ENCODE results near the gene SH3TC1. TPM values are rescaled to one million over a fixed set of nuclear protein-coding genes. Genes with fewer than 3 reads are reported as not detected.

The SH3TC1 gene
- total RNA-seq, 1 donor from 2014 or later = 1.2 TPM

- TF ChIP-seq EZH2 (IDR thresholded peaks at IDR 0.05; ENCODE audit: insufficient read depth, low read length) (no peak), CTCF (IDR thresholded peaks at IDR 0.05; ENCODE audit: insufficient read depth, low read depth, low read length) (no peak)
- peak overlapping the region; percentile 22 for H3K4me3 Mint-ChIP-seq (ENCODE audit: unreplicated experiment)
- DNase-seq (ENCODE audit: low read depth) (peak; percentile 73), FAIRE-seq (no peak)
- H3K4me3 ChIP-seq (ENCODE audit: insufficient read depth, low read depth, low read length) = no peak overlapping the region
- peak overlapping the region; percentile 48 for H2AFZ ChIP-seq (ENCODE audit: low read depth, low read length)
- H3K27me3 ChIP-seq (ENCODE audit: insufficient read depth, low read length) = no peaks in the 10 kb centered on the region
- H3K27ac Mint-ChIP-seq (ENCODE audit: unreplicated experiment) = peak overlapping the region; percentile 78
- peak overlapping the region; percentile 73 for H3K27ac ChIP-seq (ENCODE audit: low read depth, low read length)
- H3K79me2 ChIP-seq (ENCODE audit: insufficient read depth, low read length) = no peaks in the 10 kb centered on the region
- peaks cover 7% of the 10 kb centered on the region for H3K27me3 Mint-ChIP-seq (ENCODE audit: low read depth, unreplicated experiment)
- peak overlapping the region; percentile 73 for H3K4me2 ChIP-seq (ENCODE audit: low read length)
- H3K9me3 ChIP-seq (ENCODE audit: insufficient read depth, low read depth, low read length) = no peaks in the 10 kb centered on the region
- H4K20me1 ChIP-seq (ENCODE audit: insufficient read depth, low read length) = no peaks in the 10 kb centered on the region
- peaks cover 31% of the 10 kb centered on the region for H3K4me1 ChIP-seq (ENCODE audit: insufficient read depth, low read length)
- H3K9ac ChIP-seq (ENCODE audit: low read length) = peak overlapping the region; percentile 71
- peaks cover 6% of the 10 kb centered on the region for H3K36me3 Mint-ChIP-seq (ENCODE audit: low read depth, unreplicated experiment)
- no peaks in the 10 kb centered on the region for H3K36me3 ChIP-seq (ENCODE audit: insufficient read depth, low read length)
- H3K4me1 Mint-ChIP-seq (ENCODE audit: low read depth, unreplicated experiment) = peaks cover 26% of the 10 kb centered on the region
- no peaks in the 10 kb centered on the region for H3K9me3 Mint-ChIP-seq (ENCODE audit: unreplicated experiment)
Measured at GRCh38 chr4:8278421-8279287, 79.6 kb downstream of the SH3TC1 start.

- Histone ChIP-seq H3K27ac (ENCODE audit: low read depth, low read length) (no peak overlapping the region), H3K9ac (ENCODE audit: low read length) (peak overlapping the region; percentile 55), H3K9me3 (ENCODE audit: insufficient read depth, low read depth, low read length) (no peaks in the 10 kb centered on the region), H3K4me1 (ENCODE audit: insufficient read depth, low read length) (peaks cover 31% of the 10 kb centered on the region), H3K36me3 (ENCODE audit: insufficient read depth, low read length) (no peaks in the 10 kb centered on the region), H3K27me3 (ENCODE audit: insufficient read depth, low read length) (no peaks in the 10 kb centered on the region), H2AFZ (ENCODE audit: low read depth, low read length) (no peak overlapping the region), H4K20me1 (ENCODE audit: insufficient read depth, low read length) (no peaks in the 10 kb centered on the region), H3K79me2 (ENCODE audit: insufficient read depth, low read length) (no peaks in the 10 kb centered on the region), H3K4me3 (ENCODE audit: insufficient read depth, low read depth, low read length) (no peak overlapping the region), H3K4me2 (ENCODE audit: low read length) (peak overlapping the region; percentile 73)
- H3K27ac Mint-ChIP-seq (ENCODE audit: unreplicated experiment) = peak overlapping the region; percentile 72
- TF ChIP-seq EZH2 (IDR thresholded peaks at IDR 0.05; ENCODE audit: insufficient read depth, low read length) (no peak), CTCF (IDR thresholded peaks at IDR 0.05; ENCODE audit: insufficient read depth, low read depth, low read length) (no peak)
- peaks cover 5% of the 10 kb centered on the region for H3K27me3 Mint-ChIP-seq (ENCODE audit: low read depth, unreplicated experiment)
- no peaks in the 10 kb centered on the region for H3K9me3 Mint-ChIP-seq (ENCODE audit: unreplicated experiment)
- FAIRE-seq = no peak
- no peak overlapping the region for H3K4me3 Mint-ChIP-seq (ENCODE audit: unreplicated experiment)
- H3K36me3 Mint-ChIP-seq (ENCODE audit: low read depth, unreplicated experiment) = peaks cover 6% of the 10 kb centered on the region
- H3K4me1 Mint-ChIP-seq (ENCODE audit: low read depth, unreplicated experiment) = peaks cover 26% of the 10 kb centered on the region
- no peak for DNase-seq (ENCODE audit: low read depth)
Measured at GRCh38 chr4:8279321-8280157, 80.4 kb downstream of the SH3TC1 start.
